Glutamatergic neuron (in vitro differentiated cells): ENCODE results near the gene PLEKHD1. TPM values are rescaled to one million over a fixed set of nuclear protein-coding genes. Genes with fewer than 3 reads are reported as not detected.

Experiments used
- DNase-seq: peaks from one replicate; pipeline ENCODE4 v3.0.0; 2022
- H3K27ac Mint-ChIP-seq: one replicate; pipeline ENCODE4 v1.8.0; 2020; ENCODE audit warnings: mild to moderate bottlenecking, mixed read lengths, inconsistent platforms; ENCODE audit not compliant: unreplicated experiment
- H3K27me3 Mint-ChIP-seq: one replicate; pipeline ENCODE4 v1.8.0; 2020; ENCODE audit warnings: mild to moderate bottlenecking, moderate library complexity, mixed read lengths, inconsistent platforms; ENCODE audit not compliant: unreplicated experiment
- H3K36me3 Mint-ChIP-seq: one replicate; pipeline ENCODE4 v1.8.0; 2020; ENCODE audit warnings: mild to moderate bottlenecking, mixed read lengths, inconsistent platforms; ENCODE audit not compliant: unreplicated experiment
- H3K4me1 Mint-ChIP-seq: one replicate; pipeline ENCODE4 v1.8.0; 2020; ENCODE audit warnings: mild to moderate bottlenecking, low read depth, mixed read lengths, inconsistent platforms; ENCODE audit not compliant: unreplicated experiment
- H3K4me3 Mint-ChIP-seq: one replicate; pipeline ENCODE4 v1.8.0; 2020; ENCODE audit warnings: mild to moderate bottlenecking, mixed read lengths, inconsistent platforms; ENCODE audit not compliant: unreplicated experiment
- H3K9me3 Mint-ChIP-seq: one replicate; pipeline ENCODE4 v1.8.0; 2020; ENCODE audit warnings: mild to moderate bottlenecking, moderate library complexity, mixed read lengths, inconsistent platforms; ENCODE audit not compliant: unreplicated experiment
- CTCF ChIP-seq: fragments of 200-600 bp; sonication (generic); IDR thresholded peaks from one replicate; pipeline ENCODE4 v1.5.0; 2021; ENCODE audit not compliant: partially characterized antibody, unreplicated experiment
- total RNA-seq: library from RNA; stranded (reverse); fragmentation: NEBNext Ultra II Directional; extraction: Animal tissue kit (Norgen Biotek cat#: 25700); gene quantifications from one replicate; pipeline ENCODE4 v1.2.1, GENCODE V29; 2021; ENCODE audit not compliant: unreplicated experiment

Gene PLEKHD1
- total RNA-seq, 1 donor from 2014 or later = 1.3 TPM

GRCh38 chr14:69525896-69526295 is 41.4 kb downstream of the PLEKHD1 start:
- no peaks in the 10 kb centered on the region for H3K4me1 Mint-ChIP-seq
- peaks cover 1% of the 10 kb centered on the region for H3K9me3 Mint-ChIP-seq
- H3K4me3 Mint-ChIP-seq = no peak overlapping the region
- no peak for DNase-seq
- no peak overlapping the region for H3K27ac Mint-ChIP-seq
- no peak for TF ChIP-seq CTCF
- peaks cover 3% of the 10 kb centered on the region for H3K27me3 Mint-ChIP-seq
- no peaks in the 10 kb centered on the region for H3K36me3 Mint-ChIP-seq

- Mint-ChIP-seq H3K27me3 (peaks cover 3% of the 10 kb centered on the region), H3K4me1 (no peaks in the 10 kb centered on the region), H3K4me3 (no peak overlapping the region), H3K27ac (no peak overlapping the region), H3K9me3 (peaks cover 3% of the 10 kb centered on the region), H3K36me3 (no peaks in the 10 kb centered on the region)
- TF ChIP-seq CTCF = no peak
- DNase-seq = no peak
Observed at GRCh38 chr14:69527635-69528034, 43.1 kb downstream of the PLEKHD1 start.

- no peak for TF ChIP-seq CTCF
- H3K4me3 Mint-ChIP-seq = no peak overlapping the region
- H3K4me1 Mint-ChIP-seq = no peaks in the 10 kb centered on the region
- no peak overlapping the region for H3K27ac Mint-ChIP-seq
- peaks cover 3% of the 10 kb centered on the region for H3K27me3 Mint-ChIP-seq
- no peak for DNase-seq
- peaks cover 3% of the 10 kb centered on the region for H3K9me3 Mint-ChIP-seq
- no peaks in the 10 kb centered on the region for H3K36me3 Mint-ChIP-seq
Observed at GRCh38 chr14:69528143-69528542, 43.6 kb downstream of the PLEKHD1 start.

GRCh38 chr14:69528930-69529329 is 44.4 kb downstream of the PLEKHD1 start:
- no peak overlapping the region for H3K4me3 Mint-ChIP-seq
- peaks cover 3% of the 10 kb centered on the region for H3K9me3 Mint-ChIP-seq
- H3K4me1 Mint-ChIP-seq = no peaks in the 10 kb centered on the region
- H3K36me3 Mint-ChIP-seq = no peaks in the 10 kb centered on the region
- H3K27ac Mint-ChIP-seq = no peak overlapping the region
- H3K27me3 Mint-ChIP-seq = peaks cover 3% of the 10 kb centered on the region
- TF ChIP-seq CTCF = no peak
- DNase-seq = no peak

- TF ChIP-seq CTCF = no peak
- H3K27ac Mint-ChIP-seq = no peak overlapping the region
- no peaks in the 10 kb centered on the region for H3K4me1 Mint-ChIP-seq
- no peak overlapping the region for H3K4me3 Mint-ChIP-seq
- peaks cover 3% of the 10 kb centered on the region for H3K27me3 Mint-ChIP-seq
- peaks cover 3% of the 10 kb centered on the region for H3K9me3 Mint-ChIP-seq
- no peaks in the 10 kb centered on the region for H3K36me3 Mint-ChIP-seq
- no peak for DNase-seq
Observed at GRCh38 chr14:69529563-69529962, 45.0 kb downstream of the PLEKHD1 start.
